Neural progenitor cell (in vitro differentiated cells): ENCODE data around the gene RBM41.

ENCODE experiments used
- CTCF ChIP-seq: fragments of 200-600 bp; sonication (generic); IDR thresholded peaks from 2 replicates; pipeline ENCODE4 v1.5.1; 2017; ENCODE audit warnings: antibody characterized with exemption, mild to moderate bottlenecking
- EZH2 ChIP-seq: fragments of 200-600 bp; sonication (generic); IDR thresholded peaks from 2 replicates; pipeline ENCODE4 v1.6.1; 2017; ENCODE audit warnings: antibody characterized with exemption, mild to moderate bottlenecking, moderate library complexity
- EZH2phosphoT487 ChIP-seq: fragments of 200-600 bp; sonication (generic); IDR thresholded peaks from 2 replicates; pipeline ENCODE4 v1.6.1; 2017; ENCODE audit warnings: antibody characterized with exemption

GRCh38 chrX:107029752-107030151 lies 88.9 kb downstream of the RBM41 start:
- TF ChIP-seq CTCF, result no peak
- no peak for TF ChIP-seq EZH2phosphoT487
- TF ChIP-seq EZH2, result no peak
